ENCODE measurements around the gene CACNA1D.

DNA sequence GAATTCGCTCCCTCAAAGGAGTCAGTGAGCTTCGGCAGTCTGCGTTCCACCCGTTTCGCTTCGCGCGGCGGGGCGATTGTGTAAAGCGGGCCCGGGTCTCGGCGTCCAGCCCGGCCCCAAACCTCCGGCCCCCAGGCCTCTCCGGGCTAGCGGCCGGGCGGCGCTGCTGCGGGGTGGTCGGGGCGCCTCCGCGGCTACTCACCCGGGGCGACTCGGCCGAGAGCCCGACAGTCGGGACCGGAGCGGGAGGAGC, 351.4 kb downstream of the CACNA1D start:
- no peak for TF ChIP-seq PKNOX1 (IDR thresholded peaks at IDR 0.05)
- no peak for TF ChIP-seq LEF1 (IDR thresholded peaks at IDR 0.05; ENCODE audit: borderline replicate concordance)
- TF ChIP-seq HDGF (IDR thresholded peaks at IDR 0.05; ENCODE audit: borderline replicate concordance), result no peak
- no peak for TF ChIP-seq CTBP1 (IDR thresholded peaks at IDR 0.05; ENCODE audit: borderline replicate concordance)
- no peak for TF ChIP-seq ELF4 (IDR thresholded peaks at IDR 0.05)
- no peak for TF ChIP-seq SP1 (IDR thresholded peaks at IDR 0.05)
- TF ChIP-seq FOXM1 (IDR thresholded peaks at IDR 0.05; ENCODE audit: borderline replicate concordance), result no peak
- no peak for TF ChIP-seq NFRKB (IDR thresholded peaks at IDR 0.05)
- no peak for TF ChIP-seq FOXA1 (IDR thresholded peaks at IDR 0.05)
- no peak for TF ChIP-seq TARDBP (IDR thresholded peaks at IDR 0.05)

Data from HEK293T (cell line).